ENCODE measurements around the gene CHFR.
"Not testable (repeated sequence)": the region's sequence is repeated elsewhere in the genome, so short reads cannot be mapped to it uniquely, and the experiment has no call there.

The CHFR gene

GRCh38 chr12:132887513-132888351 lies at the start of gene CHFR:
Gene CHFR (minus strand): TSS chr12:132887605. CDS start chr12:132887328, 277 bp downstream.
- peak; percentile 83 for DNase-seq

GRCh38 chr12:132936921-132937320 lies 49.5 kb upstream of the CHFR start:
- DNase-seq = not testable (repeated sequence)

GRCh38 chr12:132936163-132936562 lies 48.8 kb upstream of the CHFR start:
- DNase-seq = no peak

GRCh38 chr12:132926415-132926833 lies 39.0 kb upstream of the CHFR start:
- DNase-seq = no peak

GRCh38 chr12:132925597-132926414 lies 38.4 kb upstream of the CHFR start:
- no peak for DNase-seq

GRCh38 chr12:132924356-132924755 lies 37.0 kb upstream of the CHFR start:
- no peak for DNase-seq

GRCh38 chr12:132923356-132923909 lies 36.0 kb upstream of the CHFR start:
- no peak for DNase-seq

- no peak for DNase-seq
Observed at GRCh38 chr12:132922676-132923075, 35.3 kb upstream of the CHFR start.

GRCh38 chr12:132921685-132922084 lies 34.3 kb upstream of the CHFR start:
- DNase-seq = no peak

- no peak for DNase-seq
Observed at GRCh38 chr12:132918680-132919079, 31.3 kb upstream of the CHFR start.

GRCh38 chr12:132909030-132909368 lies 21.6 kb upstream of the CHFR start:
- DNase-seq = no peak

GRCh38 chr12:132908145-132909029 lies 21.0 kb upstream of the CHFR start:
- peak; percentile 63 for DNase-seq

GRCh38 chr12:132907789-132908144 lies 20.4 kb upstream of the CHFR start:
- not testable (repeated sequence) for DNase-seq

GRCh38 chr12:132907216-132907615 lies 19.8 kb upstream of the CHFR start:
- no peak for DNase-seq

- no peak for DNase-seq
Observed at GRCh38 chr12:132904718-132905328, 17.4 kb upstream of the CHFR start.

GRCh38 chr12:132899033-132899432 lies 11.6 kb upstream of the CHFR start:
- DNase-seq = no peak

GRCh38 chr12:132888852-132889251 lies 1.4 kb upstream of the CHFR start:
- DNase-seq = no peak

- no peak for DNase-seq
Observed at GRCh38 chr12:132886529-132887477, 602 bp downstream of the CHFR start.

GRCh38 chr12:132881818-132882217 lies 5.6 kb downstream of the CHFR start:
- DNase-seq = no peak

- DNase-seq = not testable (repeated sequence)
Observed at GRCh38 chr12:132874620-132875019, 12.8 kb downstream of the CHFR start.

GRCh38 chr12:132874175-132874574 lies 13.2 kb downstream of the CHFR start:
- DNase-seq = no peak

Data from NCI-H1694 (cell line).